GM12878 (cell line): ENCODE results near the gene DNAAF6. TPM values are rescaled to one million over a fixed set of nuclear protein-coding genes. Genes with fewer than 3 reads are reported as not detected.

Experiments used
- ATAC-seq: fragments of 200-7000 bp; cut with Tn5 transposase; 3 replicates; pipeline ENCODE4 v1.9.1; 2020; ENCODE audit warnings: mild to moderate bottlenecking, moderate library complexity
- BruUV-seq: library from RNA; stranded (reverse); fragments of 400-500 nt; replicated peaks from 2 replicates; lab custom pipeline; 2021; lab: Mats Ljungman, UMichigan
- CTCF ChIA-PET: fragments of 300-600 bp; sonication (Branson Sonifier 250); formaldehyde crosslinking; extraction: SDS; loops from one replicate; lab custom pipeline; 2021; ENCODE audit warnings: inconsistent platforms; lab: Yijun Ruan, JAX
- POLR2A ChIA-PET: fragments of 350-600 bp; formaldehyde crosslinking; extraction: SDS; loops from one replicate; lab custom pipeline; 2021; ENCODE audit warnings: inconsistent platforms; lab: Charles Lee
- RAD21 ChIA-PET: fragments of 300-600 bp; sonication (Branson Sonifier 250); formaldehyde crosslinking; loops from one replicate; lab custom pipeline; 2023; ENCODE audit warnings: antibody characterized with exemption; ENCODE audit not compliant: unreplicated experiment; lab: Charles Lee
- SMC1A ChIA-PET: fragments of 300-600 bp; sonication (Branson Sonifier 250); formaldehyde crosslinking; loops from one replicate; lab custom pipeline; 2023; ENCODE audit not compliant: unreplicated experiment, uncharacterized antibody; lab: Charles Lee
- DNase-seq: peaks from one replicate; pipeline ENCODE4 v3.0.0-alpha.2; 2011; ENCODE audit warnings: low read depth, low spot score
- FAIRE-seq: peaks from 3 replicates; lab custom pipeline; 2011; peaks lifted over from hg19 to GRCh38; lab: Jason Lieb, UNC
- H2AFZ ChIP-seq: 2 replicates; pipeline ENCODE4 v1.6.0; 2011; ENCODE audit warnings: low read depth, low read length, control low read depth; ENCODE audit not compliant: control insufficient read depth
- H3K27ac ChIP-seq: 2 replicates; pipeline ENCODE4 v1.5.1; 2011; ENCODE audit warnings: control low read depth; ENCODE audit not compliant: control insufficient read depth, insufficient read depth
- H3K27me3 ChIP-seq, 2 experiments: replicated peaks in 1 of 2; 2 replicates each; pipeline versions ENCODE4 v1.6.0 to v1.6.1; 2011; ENCODE audit warnings: low read length in 1 of 2; ENCODE audit not compliant: control insufficient read depth in 2 of 2, insufficient read depth in 2 of 2
- H3K36me3 ChIP-seq, 2 experiments: 2 replicates each; pipeline ENCODE4 v1.5.1; 2011; ENCODE audit warnings: low read length in 1 of 2; ENCODE audit not compliant: control insufficient read depth in 2 of 2, insufficient read depth in 2 of 2
- H3K4me1 ChIP-seq: 2 replicates; pipeline ENCODE4 v1.6.1; 2011; ENCODE audit warnings: mild to moderate bottlenecking, low read length, moderate library complexity, mixed read lengths; ENCODE audit not compliant: control insufficient read depth, insufficient read depth
- H3K4me2 ChIP-seq: 2 replicates; pipeline ENCODE4 v1.6.0; 2011; ENCODE audit warnings: control low read depth; ENCODE audit not compliant: control insufficient read depth, insufficient read depth
- H3K4me3 ChIP-seq: fragments of 200-600 bp; sonication (generic); 2 replicates; pipeline ENCODE4 v1.5.1; 2016
- H3K79me2 ChIP-seq: 2 replicates; pipeline ENCODE4 v1.6.0; 2011; ENCODE audit warnings: low read length; ENCODE audit not compliant: control insufficient read depth, insufficient read depth
- H3K9ac ChIP-seq: 2 replicates; pipeline ENCODE4 v1.8.0; 2011; ENCODE audit warnings: low read length, control low read depth, mixed read lengths; ENCODE audit not compliant: control insufficient read depth, insufficient read depth
- H3K9me3 ChIP-seq: replicated peaks from 3 replicates; pipeline ENCODE4 v1.5.1; 2011; ENCODE audit warnings: mild to moderate bottlenecking, low read length; ENCODE audit not compliant: control insufficient read depth, insufficient read depth
- H4K20me1 ChIP-seq: 2 replicates; pipeline ENCODE4 v1.6.0; 2011; ENCODE audit not compliant: control insufficient read depth, insufficient read depth
- ATF7 ChIP-seq: fragments of 450-650 bp; IDR thresholded peaks from 2 replicates; pipeline ENCODE4 v1.6.1; 2016; ENCODE audit warnings: low read depth, mild to moderate bottlenecking
- CHD4 ChIP-seq: fragments of 200-600 bp; sonication (generic); IDR thresholded peaks from 2 replicates; pipeline ENCODE4 v1.6.1; 2016; ENCODE audit warnings: mild to moderate bottlenecking
- EED ChIP-seq: sonication (generic); IDR thresholded peaks from 2 replicates; pipeline ENCODE4 v1.6.1; 2016; ENCODE audit warnings: antibody characterized with exemption, low read depth
- FOS ChIP-seq: IDR thresholded peaks from 3 replicates; pipeline ENCODE4 v1.6.1; 2011; ENCODE audit warnings: borderline replicate concordance; ENCODE audit not compliant: insufficient read length; ENCODE audit errors: extremely low read depth
- IKZF1 ChIP-seq: fragments of 450-650 bp; conservative IDR thresholded peaks from 2 replicates; pipeline ENCODE4 v1.6.1; 2017; ENCODE audit warnings: antibody characterized with exemption, mild to moderate bottlenecking
- NFYB ChIP-seq: IDR thresholded peaks from 2 replicates; pipeline ENCODE4 v1.6.1; 2011; ENCODE audit warnings: low read depth, mild to moderate bottlenecking, low read length, improper control_type of control experiment, moderate library complexity; ENCODE audit not compliant: insufficient read depth
- POLR2AphosphoS2 ChIP-seq: IDR thresholded peaks from 2 replicates; pipeline ENCODE4 v1.6.1; 2011; ENCODE audit warnings: low read depth, mild to moderate bottlenecking, low read length, improper control_type of control experiment, moderate library complexity
- SKIL ChIP-seq: fragments of 450-650 bp; IDR thresholded peaks from 2 replicates; pipeline ENCODE4 v1.6.1; 2017; ENCODE audit warnings: mild to moderate bottlenecking, low read depth, inconsistent platforms; ENCODE audit not compliant: poor library complexity, severe bottlenecking
- SMAD1 ChIP-seq: fragments of 450-650 bp; IDR thresholded peaks from 2 replicates; pipeline ENCODE4 v1.6.1; 2018; ENCODE audit warnings: mild to moderate bottlenecking, low read depth; ENCODE audit not compliant: partially characterized antibody
- WGBS: methylation state at CpG from one replicate; pipeline ENCODE4 v1.1.6; 2016; ENCODE audit warnings: low lambda C conversion rate; ENCODE audit not compliant: insufficient replicate concordance, insufficient coverage; ENCODE audit errors: missing lambda C conversion rate; 5-methylcytosine and 5-hydroxymethylcytosine counted together
- in situ Hi-C: fragments of 300-500 bp; cut with MboI; formaldehyde crosslinking; loops from 9 replicates; pipeline ENCODE4 v1.14.3; 2018; ENCODE audit warnings: mixed read lengths
- intact Hi-C: fragments of 100-400 bp; cut with micrococcal nuclease; formaldehyde crosslinking; loops from one replicate; pipeline ENCODE4 v1.14.2; 2022; ENCODE audit not compliant: unreplicated experiment
- polyA plus RNA-seq, 11 experiments: library from polyadenylated mRNA; depleted of rRNA in 4 of 11; unstranded in 6 of 11; stranded (reverse) in 5 of 11; fragments of >200 nt; fragmentation: Nextera tagmentation in 4 of 11; fragmentation: Illumina TruSeq in 1 of 11; extraction: Ambion mirVana in 4 of 11; extraction: Trizol in 1 of 11; gene quantifications; 1 replicate in 1 of 11; 2 replicates in 10 of 11; pipeline versions ENCODE4 v1.2.1 to v1.2.3, GENCODE V29; 2011 to 2016; ENCODE audit warnings: inconsistent platforms in 2 of 11, missing spikeins in 2 of 11, low read depth in 1 of 11
- total RNA-seq, 4 experiments: library from RNA; depleted of rRNA in 3 of 4; stranded (reverse); fragments of >200 nt in 3 of 4; fragmentation: Illumina TruSeq in 1 of 4; extraction: Trizol in 1 of 4; gene quantifications; 2 replicates each; pipeline versions ENCODE4 v1.2.1 to v1.2.3, GENCODE V29; 2013 to 2021
- TF ChIP-seq, protein P1 (sequence below): IDR thresholded peaks from 2 replicates; pipeline ENCODE4 v1.6.1; 2011; ENCODE audit warnings: borderline replicate concordance, low read depth, mild to moderate bottlenecking, moderate library complexity, low read length; ENCODE audit not compliant: insufficient read depth, poor library complexity, severe bottlenecking

Gene DNAAF6
- total and polyA plus RNA-seq, 10 of the 15 experiments (the other 5 are each of a cell fraction or from before 2014, with no cell fraction given) = not detected

DNA sequence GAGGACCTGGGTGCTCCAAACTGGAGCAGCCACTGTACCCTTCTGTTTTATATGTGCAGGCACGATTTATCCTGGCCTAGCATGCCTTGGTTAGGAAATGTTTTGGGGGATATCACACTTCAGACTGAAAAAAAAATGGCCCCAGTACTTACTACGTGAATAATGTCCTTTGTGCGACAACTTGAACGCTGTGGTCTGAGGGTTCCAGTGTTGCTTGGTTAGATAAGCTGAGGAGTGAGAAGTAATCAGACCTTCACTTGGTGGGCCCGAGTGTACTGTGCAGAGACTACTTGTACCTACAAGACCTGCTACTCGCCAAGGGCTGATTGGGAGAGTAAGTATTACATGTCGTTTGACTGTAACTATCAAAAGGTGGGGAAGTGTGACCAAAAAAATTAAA lies 678 bp downstream of the DNAAF6 start (continued):
- TF ChIP-seq ATF7 (no peak), FOS (no peak), NFYB (no peak)
- TF ChIP-seq, protein P1, sequence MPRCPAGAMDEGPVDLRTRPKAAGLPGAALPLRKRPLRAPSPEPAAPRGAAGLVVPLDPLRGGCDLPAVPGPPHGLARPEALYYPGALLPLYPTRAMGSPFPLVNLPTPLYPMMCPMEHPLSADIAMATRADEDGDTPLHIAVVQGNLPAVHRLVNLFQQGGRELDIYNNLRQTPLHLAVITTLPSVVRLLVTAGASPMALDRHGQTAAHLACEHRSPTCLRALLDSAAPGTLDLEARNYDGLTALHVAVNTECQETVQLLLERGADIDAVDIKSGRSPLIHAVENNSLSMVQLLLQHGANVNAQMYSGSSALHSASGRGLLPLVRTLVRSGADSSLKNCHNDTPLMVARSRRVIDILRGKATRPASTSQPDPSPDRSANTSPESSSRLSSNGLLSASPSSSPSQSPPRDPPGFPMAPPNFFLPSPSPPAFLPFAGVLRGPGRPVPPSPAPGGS = no peak

DNA sequence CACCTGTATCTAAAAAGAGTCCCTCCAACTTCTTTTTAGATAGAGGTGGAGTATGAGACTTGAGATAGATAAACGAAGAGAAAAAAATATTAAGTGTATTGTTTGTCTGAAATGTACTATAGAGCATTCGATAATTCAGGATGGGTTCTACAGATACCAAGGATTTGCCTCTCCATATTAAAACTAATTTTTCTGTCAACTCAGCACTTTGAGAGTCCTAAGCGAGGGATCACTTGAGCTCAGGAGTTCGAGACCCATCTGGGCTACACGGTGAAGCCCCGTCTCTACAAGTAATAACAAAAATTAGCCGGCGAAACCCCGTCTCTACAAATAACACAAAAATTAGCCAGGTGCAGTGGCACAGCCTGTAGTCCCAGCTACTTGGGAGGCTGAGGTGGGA lies 1.5 kb downstream of the DNAAF6 start:
- no peak for FAIRE-seq
- Histone ChIP-seq H3K27me3 (no peaks in the 10 kb centered on the region), H3K27ac (no peak overlapping the region), H3K4me3 (no peak overlapping the region), H2AFZ (no peak overlapping the region), H3K9ac (no peak overlapping the region), H3K9me3 (no peaks in the 10 kb centered on the region; the same call in 2 of the 3 replicates), H3K4me1 (no peaks in the 10 kb centered on the region), H3K36me3 (no peaks in the 10 kb centered on the region), H4K20me1 (no peaks in the 10 kb centered on the region), H3K4me2 (no peak overlapping the region), H3K79me2 (no peaks in the 10 kb centered on the region)
- DNase-seq = no peak
- no peak for ATAC-seq
- intact Hi-C loops (loop anchor here (5.0 kb wide), 1 partner anchor 91 kb away; the partner anchor contains the start of gene RBM41), in situ Hi-C loops (no loop called here)
- POLR2A ChIA-PET = no interaction called here
- SMC1A ChIA-PET = no interaction called here
- 89% methylated on average over 9 of the region's 9 CpGs for WGBS
- TF ChIP-seq NFYB (no peak), SMAD1 (no peak), SKIL (no peak), EED (no peak), POLR2AphosphoS2 (no peak), CHD4 (no peak), IKZF1 (no peak)
- BruUV-seq = no TSS peak
- CTCF ChIA-PET = no interaction called here
- RAD21 ChIA-PET = no interaction called here
